PFSK-1 (cell line): ENCODE measurements around the gene DOK5.

Experiments used
- FOXP2 ChIP-seq: optimal IDR thresholded peaks from 2 replicates; pipeline ENCODE3; 2011; ENCODE audit warnings: borderline replicate concordance, control low read depth, inconsistent platforms; ENCODE audit not compliant: insufficient read depth; ENCODE audit errors: extremely low read length, extremely low read depth
- POLR2AphosphoS5 ChIP-seq: IDR thresholded peaks from 2 replicates; pipeline ENCODE4 v1.6.1; 2012; ENCODE audit warnings: low read depth, mild to moderate bottlenecking, control low read depth, low read length, moderate library complexity
- SIN3A ChIP-seq: IDR thresholded peaks from 2 replicates; pipeline ENCODE4 v1.6.1; 2012; ENCODE audit warnings: mild to moderate bottlenecking, low read length, moderate library complexity, borderline replicate concordance; ENCODE audit not compliant: insufficient read depth
- TAF1 ChIP-seq: IDR thresholded peaks from 2 replicates; pipeline ENCODE4 v1.6.1; 2012; ENCODE audit warnings: low read length, control low read depth, borderline replicate concordance; ENCODE audit not compliant: insufficient read depth
- TF ChIP-seq, protein P1 (sequence below), 2 experiments: IDR thresholded peaks; 2 replicates each; pipeline versions ENCODE4 v1.6.1 to v1.8.0; 2011 to 2012; ENCODE audit warnings: low read depth in 2 of 2, low read length in 2 of 2, control low read depth in 1 of 2, inconsistent platforms in 1 of 2, mild to moderate bottlenecking in 1 of 2, moderate library complexity in 1 of 2; ENCODE audit not compliant: insufficient read depth in 1 of 2

Gene DOK5

DNA sequence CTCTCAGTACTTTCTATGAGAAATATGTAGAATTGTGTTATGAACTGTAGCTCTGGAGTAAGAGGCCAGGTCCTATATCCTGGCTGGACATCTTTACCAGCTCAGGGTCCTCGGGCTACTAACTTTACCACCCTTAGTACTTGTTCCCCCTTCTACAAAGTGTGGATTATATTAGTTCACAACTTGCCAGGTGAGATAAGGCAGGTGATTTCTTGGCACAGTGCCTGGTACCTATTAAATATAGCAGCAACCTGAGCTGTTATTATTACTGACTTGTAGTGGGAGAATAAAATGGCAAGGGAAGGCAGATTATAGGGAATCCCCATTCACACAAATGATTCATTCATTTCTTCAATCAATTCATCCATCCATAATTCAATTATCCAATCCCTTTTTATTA, 150.1 kb downstream of the DOK5 start:
- TF ChIP-seq FOXP2 (no peak), TAF1 (no peak), POLR2AphosphoS5 (no peak), SIN3A (no peak)
- TF ChIP-seq, protein P1, sequence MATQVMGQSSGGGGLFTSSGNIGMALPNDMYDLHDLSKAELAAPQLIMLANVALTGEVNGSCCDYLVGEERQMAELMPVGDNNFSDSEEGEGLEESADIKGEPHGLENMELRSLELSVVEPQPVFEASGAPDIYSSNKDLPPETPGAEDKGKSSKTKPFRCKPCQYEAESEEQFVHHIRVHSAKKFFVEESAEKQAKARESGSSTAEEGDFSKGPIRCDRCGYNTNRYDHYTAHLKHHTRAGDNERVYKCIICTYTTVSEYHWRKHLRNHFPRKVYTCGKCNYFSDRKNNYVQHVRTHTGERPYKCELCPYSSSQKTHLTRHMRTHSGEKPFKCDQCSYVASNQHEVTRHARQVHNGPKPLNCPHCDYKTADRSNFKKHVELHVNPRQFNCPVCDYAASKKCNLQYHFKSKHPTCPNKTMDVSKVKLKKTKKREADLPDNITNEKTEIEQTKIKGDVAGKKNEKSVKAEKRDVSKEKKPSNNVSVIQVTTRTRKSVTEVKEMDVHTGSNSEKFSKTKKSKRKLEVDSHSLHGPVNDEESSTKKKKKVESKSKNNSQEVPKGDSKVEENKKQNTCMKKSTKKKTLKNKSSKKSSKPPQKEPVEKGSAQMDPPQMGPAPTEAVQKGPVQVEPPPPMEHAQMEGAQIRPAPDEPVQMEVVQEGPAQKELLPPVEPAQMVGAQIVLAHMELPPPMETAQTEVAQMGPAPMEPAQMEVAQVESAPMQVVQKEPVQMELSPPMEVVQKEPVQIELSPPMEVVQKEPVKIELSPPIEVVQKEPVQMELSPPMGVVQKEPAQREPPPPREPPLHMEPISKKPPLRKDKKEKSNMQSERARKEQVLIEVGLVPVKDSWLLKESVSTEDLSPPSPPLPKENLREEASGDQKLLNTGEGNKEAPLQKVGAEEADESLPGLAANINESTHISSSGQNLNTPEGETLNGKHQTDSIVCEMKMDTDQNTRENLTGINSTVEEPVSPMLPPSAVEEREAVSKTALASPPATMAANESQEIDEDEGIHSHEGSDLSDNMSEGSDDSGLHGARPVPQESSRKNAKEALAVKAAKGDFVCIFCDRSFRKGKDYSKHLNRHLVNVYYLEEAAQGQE (IDR thresholded peaks at IDR 0.05; ENCODE audit: insufficient read depth in 1 of 2, low read depth in 2 of 2, low read length in 2 of 2): no peak

DNA sequence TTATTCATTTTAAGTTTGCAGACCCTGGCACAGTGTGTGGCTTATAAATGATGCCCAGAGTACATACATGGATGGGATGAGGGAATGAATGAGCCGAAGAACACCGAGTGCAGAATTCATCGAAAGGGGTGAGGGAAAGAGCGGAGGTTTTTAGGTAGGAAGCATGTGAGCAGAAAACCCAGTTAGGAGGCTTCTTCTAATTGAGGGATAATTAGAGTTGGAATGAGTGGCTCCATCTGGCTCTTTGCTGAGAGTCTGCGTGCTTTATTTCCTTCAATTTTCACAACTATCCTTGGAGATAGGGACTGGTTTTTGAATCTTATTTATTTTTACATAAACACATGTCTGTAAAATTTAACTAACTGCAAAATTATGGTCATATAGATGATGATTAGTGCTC, 150.7 kb downstream of the DOK5 start:
- TF ChIP-seq POLR2AphosphoS5 (no peak), SIN3A (no peak), TAF1 (no peak), FOXP2 (no peak)
- TF ChIP-seq, protein P1 (IDR thresholded peaks at IDR 0.05; ENCODE audit: insufficient read depth in 1 of 2, low read depth in 2 of 2, low read length in 2 of 2): no peak

DNA sequence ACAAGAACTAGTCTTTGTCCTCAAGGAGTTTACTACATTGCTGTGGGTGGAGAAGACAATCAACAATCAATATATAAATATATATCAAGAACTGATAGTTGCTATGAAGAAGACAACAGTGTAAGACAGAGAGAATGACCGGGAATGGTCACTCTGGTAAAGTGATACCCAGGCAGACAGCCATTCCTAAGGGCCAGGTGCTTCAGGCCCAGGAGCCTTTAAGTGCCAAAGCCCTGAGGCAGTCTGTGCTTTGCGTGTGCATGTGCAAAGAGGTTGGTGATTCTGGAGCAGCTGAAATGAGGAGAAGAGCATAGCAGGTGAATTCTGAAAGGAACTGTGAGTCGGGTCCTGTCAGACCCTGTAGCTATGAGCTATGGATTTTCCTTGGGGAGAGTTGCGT, 154.2 kb downstream of the DOK5 start:
- TF ChIP-seq SIN3A: no peak
- no peak for TF ChIP-seq TAF1

DNA sequence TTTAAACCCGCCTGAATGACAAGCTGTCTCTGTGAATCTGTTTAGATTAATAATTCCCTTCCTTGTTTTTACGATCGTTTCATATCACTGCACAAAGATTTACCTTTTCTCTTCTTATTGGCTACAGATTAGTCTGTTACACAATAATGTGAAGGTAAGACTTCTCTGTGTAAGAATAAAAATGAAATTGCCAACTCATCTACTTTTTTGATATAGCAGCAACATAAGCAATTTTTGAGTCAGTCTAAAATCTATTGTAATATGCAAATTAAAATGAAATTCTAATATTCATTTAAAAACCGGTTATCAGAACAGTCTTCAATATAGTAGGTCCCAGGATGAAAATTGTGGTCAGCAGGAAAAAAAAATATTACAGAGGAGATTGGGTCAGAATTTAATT, 155.2 kb downstream of the DOK5 start:
- TF ChIP-seq, protein P1 (IDR thresholded peaks at IDR 0.05; ENCODE audit: insufficient read depth in 1 of 2, low read depth in 2 of 2, low read length in 2 of 2): no peak
- TF ChIP-seq POLR2AphosphoS5 (no peak), SIN3A (no peak), FOXP2 (no peak), TAF1 (no peak)

DNA sequence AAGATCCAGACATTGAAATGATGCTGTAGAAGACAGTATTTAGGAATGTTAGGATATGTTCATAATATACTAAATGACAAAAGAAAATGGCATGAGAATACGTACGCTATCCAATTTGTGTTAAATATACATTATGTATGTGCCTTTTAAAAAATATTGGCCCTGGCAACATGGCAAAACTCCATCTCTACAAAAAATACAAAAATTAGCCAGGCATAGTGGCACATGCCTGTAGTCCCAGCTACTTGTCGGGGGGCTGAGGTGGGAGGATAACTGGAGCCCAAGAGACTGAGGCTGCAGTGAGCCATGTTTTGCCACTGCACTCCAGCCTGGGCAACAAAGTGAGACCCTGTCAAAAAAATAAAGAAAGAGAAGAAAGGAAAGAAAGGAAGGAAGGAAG, 155.7 kb downstream of the DOK5 start:
- TF ChIP-seq TAF1: no peak
- TF ChIP-seq POLR2AphosphoS5: no peak
- no peak for TF ChIP-seq SIN3A
- TF ChIP-seq, protein P1 (IDR thresholded peaks at IDR 0.05; ENCODE audit: insufficient read depth in 1 of 2, low read depth in 2 of 2, low read length in 2 of 2): no peak
- no peak for TF ChIP-seq FOXP2
